HG02642 (cell line): ENCODE data around the gene DUS2.
"Not testable (repeated sequence)": the region's sequence is repeated elsewhere in the genome, so short reads cannot be mapped to it uniquely, and the experiment has no call there.

Experiments
- ATAC-seq: cut with Tn5 transposase; IDR thresholded peaks from one replicate; pipeline ENCODE4 v1.9.1; 2021; ENCODE audit warnings: mild to moderate bottlenecking; ENCODE audit not compliant: unreplicated experiment, poor library complexity

The DUS2 gene

DNA sequence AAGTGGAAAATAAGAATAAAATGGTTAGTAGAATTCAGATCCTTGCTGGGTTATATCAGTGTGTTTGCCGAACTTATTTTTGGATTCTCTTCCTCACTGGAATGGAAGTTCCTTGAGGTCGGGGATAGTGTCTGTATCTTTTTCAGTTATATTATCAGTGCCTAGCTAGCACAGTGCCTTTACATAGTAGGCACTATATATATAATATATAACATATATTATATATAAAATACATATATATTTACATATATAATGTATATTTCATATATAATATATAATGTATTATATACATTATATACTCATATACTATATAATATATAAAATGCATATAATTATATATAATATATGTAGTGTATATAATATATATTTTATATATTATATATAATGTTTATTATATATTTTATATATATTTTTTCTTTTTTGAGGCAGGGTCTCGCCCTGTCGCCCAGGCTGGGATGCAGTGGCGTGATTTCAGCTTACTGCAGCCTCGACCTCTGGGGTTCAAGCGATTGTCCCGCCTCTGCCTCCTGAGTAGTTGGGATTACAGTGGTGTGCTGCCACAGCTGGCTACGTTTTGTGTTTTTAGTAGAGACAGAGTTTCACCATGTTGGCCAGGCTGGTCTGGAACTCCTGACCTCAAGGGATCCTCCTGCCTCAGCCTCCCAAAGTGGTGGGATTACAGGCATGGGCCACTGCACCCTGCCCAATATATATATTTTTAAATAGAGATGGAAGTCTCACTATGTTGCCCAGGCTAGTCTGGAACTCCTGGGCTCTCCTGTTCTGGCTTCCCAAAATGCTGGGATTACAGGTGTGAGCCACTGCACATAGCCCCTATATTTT lies 65.3 kb downstream of the DUS2 start:
- ATAC-seq: no peak

- ATAC-seq: no peak
Observed at GRCh38 chr16:68089067-68089466, 66.0 kb downstream of the DUS2 start.

DNA sequence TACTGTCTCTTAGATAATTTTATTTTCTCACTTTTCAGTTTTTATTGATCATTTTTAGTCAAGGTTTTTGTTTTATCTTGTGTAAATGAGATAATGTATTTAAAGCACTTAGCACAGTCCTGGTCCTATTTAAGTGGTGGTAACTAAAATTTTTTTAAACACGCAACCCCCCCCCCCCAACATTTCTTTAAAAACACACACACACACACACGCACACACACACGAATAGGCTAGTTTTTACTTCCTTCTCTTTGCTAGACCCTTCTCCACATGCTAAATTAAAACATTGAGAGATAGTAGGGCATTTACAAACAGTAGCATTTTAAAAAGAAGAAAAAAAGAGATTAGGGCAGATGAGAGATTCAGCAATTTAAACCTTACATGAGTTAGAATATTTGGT lies 67.0 kb downstream of the DUS2 start:
- no peak for ATAC-seq

DNA sequence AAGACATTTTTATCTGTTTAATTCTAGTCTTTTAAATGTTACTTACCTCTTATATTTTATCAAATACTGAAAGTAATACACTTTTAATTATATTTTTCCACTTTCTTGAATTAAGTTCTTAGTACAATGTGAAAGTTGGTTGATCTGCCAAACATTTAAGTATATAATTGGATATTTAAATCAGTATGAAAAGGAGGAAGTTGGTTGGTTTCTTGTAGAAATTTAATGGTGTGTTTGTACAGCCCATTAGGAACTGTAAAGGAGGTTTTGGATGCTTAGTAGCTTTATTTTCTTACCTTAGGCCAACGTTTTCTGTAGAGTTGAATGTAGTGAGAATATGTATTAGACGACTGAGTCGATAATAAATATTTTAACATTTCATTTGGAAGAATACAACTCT lies 67.4 kb downstream of the DUS2 start:
- ATAC-seq: no peak

DNA sequence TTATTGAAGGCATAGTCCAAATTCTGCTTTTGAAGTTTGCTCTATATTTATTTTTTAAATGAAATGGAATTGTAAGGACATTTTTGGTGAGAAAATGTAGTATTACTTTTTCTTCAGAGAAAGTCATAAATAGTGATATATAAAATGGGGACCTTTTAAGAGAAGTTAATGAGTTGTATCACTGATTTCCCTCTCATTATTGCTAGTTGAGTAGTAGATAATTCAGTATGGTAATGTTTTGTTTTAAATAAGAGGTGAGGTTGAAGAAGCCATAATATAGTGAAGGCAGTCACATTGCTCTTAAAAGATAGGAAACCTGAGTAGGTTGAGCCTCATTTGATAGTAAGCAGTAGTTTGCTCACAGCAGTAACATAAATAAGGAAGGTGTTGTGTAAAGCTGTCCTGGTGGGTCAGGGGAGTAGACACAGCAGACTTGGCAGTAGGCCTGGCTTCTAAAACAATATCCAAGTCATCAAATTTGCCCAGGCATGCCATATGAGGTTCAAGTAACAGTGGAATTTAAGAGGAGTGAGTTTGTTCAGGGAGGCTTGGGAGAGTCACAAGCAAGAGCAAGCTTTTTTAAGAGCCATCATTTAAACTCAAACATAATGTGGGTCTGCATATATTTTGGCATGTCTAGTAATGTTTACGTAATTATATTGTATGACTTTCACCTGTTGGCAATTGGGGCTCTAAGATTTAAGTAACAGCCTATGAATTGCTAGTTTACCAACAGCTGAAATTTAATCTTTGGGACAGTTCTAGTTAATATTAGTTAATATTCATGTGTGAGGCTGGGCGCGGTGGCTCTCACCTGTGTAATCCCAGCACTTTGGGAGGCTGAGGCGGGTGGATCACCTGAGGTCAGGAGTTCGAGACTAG lies 68.5 kb downstream of the DUS2 start:
- ATAC-seq: no peak

DNA sequence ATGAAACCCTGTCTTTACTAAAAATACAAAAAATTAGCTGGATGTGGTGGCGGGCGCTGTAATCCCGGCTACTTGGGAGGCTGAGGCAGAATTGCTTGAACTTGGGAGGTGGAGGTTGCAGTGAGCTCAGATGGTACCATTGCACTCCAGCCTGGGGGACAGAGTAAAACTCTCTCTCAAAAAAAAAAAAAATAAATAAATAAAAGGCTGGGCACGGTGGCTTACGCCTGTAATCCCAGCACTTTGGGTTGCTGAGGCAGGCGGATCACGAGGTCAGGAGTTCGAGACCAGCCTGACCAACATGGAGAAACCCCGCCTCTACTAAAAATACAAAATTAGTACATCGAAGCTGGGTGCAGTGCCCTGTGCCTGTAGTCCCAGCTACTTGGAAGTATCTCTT lies 69.2 kb downstream of the DUS2 start:
- ATAC-seq: not testable (repeated sequence)

DNA sequence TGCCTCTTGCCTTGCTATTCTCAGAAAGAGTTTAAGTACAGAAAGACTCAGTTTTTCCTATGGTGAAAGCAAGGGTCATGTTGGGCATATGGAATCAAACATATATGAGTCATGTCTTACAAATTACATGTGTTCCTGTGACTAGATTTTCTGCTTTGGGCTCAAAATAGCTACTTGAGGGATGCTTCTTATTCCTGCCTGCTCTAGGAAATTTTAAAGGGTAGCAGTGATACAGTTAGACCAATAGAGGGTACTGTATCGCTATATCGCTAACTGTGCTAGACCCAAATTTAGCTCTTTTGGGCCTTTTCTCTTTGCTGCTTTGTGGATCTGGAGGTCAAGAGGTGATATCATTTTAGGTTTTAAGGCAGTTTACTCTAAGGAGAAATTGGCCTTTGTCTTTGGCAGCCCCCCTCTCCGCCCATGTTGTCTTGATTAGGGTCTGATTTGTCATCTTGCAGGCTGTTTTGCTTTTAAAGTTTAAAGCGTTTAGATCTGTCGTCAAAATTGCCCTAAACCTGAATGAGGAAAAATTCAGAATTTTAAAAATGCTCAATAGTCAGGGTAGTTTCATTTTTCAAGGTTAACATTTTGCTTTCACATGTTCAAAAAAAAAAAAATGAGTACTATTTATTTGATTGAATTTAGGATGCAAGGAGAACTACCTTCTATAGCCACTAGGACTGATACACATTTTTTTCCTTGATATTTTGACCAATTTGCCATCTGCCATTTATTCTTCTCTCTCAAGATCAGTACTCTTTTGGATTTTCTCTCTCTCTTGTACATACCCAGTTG lies 70.9 kb downstream of the DUS2 start:
- ATAC-seq: no peak

GRCh38 chr16:68094614-68094934 lies 71.5 kb downstream of the DUS2 start:
- no peak for ATAC-seq

GRCh38 chr16:68096491-68096890 lies 73.4 kb downstream of the DUS2 start:
- ATAC-seq: no peak

DNA sequence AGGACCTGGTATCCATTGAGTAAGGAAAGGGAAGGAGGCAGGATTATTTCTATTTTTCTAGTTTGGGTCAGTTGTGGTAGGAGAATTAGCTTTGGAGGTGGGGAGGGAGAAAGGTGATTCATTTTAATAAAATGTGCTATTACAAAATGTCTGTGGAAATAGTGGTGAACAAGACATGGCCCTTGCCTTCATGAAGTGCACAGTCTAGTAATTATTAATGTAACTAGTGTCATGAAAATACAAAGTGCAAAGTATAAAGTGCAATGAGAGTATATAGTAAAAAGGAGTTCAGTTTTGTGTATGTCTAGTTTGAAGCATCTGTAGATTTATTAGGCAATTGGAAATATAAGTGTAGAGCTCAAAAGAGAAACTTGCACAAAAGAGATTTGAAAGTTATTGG lies 74.0 kb downstream of the DUS2 start:
- no peak for ATAC-seq

DNA sequence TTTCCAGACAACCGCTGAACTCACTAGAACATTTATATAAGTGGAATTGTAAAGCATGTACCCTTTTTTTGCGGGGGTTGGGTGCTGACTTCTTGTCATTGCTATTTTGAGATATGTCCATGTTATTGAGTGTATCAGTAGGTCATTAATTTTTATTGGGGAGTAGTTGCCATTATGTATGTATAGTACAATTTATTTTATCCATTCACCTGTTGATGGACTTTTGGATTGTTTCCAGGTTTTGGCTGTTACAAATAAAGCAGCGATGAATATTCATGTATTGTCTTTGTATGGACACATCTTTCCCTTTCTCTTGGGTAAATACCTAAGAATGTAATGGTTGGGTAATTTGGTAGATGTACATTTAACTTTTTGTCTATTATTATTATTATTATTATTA lies 74.8 kb downstream of the DUS2 start:
- ATAC-seq: no peak

DNA sequence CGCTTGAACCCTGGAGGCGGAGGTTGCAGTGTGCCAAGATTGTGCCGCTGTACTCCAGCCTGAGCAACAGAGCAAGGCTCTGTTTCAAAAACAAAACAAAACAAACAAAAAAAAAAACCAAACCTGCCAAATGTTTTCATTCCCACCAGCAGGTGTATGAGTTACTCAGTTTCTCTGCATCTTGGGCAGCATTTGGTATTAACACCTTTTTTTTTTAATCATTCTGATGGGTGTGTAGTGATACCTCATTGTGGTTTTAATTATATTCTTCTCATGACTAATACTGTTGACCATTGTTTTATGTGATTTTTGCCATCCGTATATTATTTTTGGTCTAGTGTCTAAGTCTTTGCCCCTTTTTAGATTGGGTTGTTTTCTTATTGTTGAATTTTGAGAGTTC lies 77.4 kb downstream of the DUS2 start:
- no peak for ATAC-seq

DNA sequence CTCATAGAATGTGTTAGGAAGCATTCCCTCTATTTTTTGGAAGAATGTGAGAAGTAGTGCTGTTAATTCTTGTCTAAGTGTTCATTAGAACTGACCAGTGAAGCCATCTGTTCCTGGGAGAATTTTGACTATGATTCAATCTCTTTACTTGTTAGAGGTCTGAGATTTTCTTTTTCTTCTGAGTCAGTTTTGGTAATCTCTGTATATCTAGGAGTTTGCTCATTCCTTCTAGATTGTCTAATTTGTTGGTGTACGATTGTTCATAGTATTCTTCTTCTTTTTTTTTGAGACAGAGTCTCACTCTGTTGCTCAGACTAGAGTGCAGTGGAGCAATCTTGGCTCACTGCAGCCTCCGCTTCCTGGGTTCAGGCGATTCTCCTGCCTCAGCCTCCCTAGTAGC lies 82.5 kb downstream of the DUS2 start:
- no peak for ATAC-seq

- not testable (repeated sequence) for ATAC-seq
Observed at GRCh38 chr16:68107230-68107928, 84.3 kb downstream of the DUS2 start.

DNA sequence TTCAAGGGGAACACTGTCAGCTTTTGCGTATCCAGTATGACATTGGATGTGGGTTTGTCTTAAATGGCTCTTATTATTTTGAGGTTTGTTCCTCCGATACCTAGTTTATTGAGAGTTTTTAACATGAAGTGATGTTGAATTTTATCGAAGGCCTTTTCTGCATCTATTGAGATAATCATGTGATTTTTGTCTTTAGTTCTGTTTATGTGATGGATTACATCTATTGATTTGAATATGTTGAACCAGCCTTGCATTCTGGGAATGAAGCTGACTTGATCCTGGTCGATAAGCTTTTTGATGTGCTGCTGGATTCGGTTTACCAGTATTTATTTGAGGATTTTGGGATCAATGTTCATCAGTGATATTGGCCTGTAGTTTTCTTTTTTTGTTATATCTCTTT lies 86.1 kb downstream of the DUS2 start:
- not testable (repeated sequence) for ATAC-seq

GRCh38 chr16:68110611-68111010 lies 87.5 kb downstream of the DUS2 start:
- ATAC-seq: not testable (repeated sequence)

DNA sequence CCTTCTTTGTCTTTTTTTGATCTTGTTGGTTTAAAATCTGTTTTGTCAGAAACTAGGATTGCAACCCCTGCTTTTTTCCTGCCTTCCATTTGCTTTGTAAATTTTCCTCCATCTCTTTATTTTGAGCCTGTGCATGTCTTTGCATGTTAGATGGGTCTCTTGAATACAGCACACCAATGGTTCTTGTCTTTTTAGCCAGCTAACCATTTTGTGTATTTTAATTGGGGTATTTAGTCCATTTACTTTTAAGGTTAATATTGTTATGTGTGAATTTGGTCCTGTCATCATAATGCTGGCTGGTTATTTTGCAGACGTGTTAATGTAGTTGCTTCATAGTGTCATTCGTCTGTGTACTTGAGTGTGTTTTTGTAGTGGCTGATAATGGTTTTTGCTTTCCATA lies 88.3 kb downstream of the DUS2 start:
- no peak for ATAC-seq

- no peak for ATAC-seq
Observed at GRCh38 chr16:68113059-68113761, 90.1 kb downstream of the DUS2 start.

- ATAC-seq: no peak
Observed at GRCh38 chr16:68113765-68114240, 90.7 kb downstream of the DUS2 start.
